GM12873 (cell line): Measurements from ENCODE around the gene ARMH4.

ENCODE experiments used
- CTCF ChIP-seq: IDR thresholded peaks from 2 replicates; pipeline ENCODE4 v1.5.1; 2012; ENCODE audit warnings: low read depth, mild to moderate bottlenecking, moderate library complexity, low read length, control low read depth; ENCODE audit not compliant: insufficient read depth; ENCODE audit errors: missing control alignments

ARMH4 gene

GRCh38 chr14:58096731-58097130 lies 55.3 kb downstream of the ARMH4 start:
- no peak for TF ChIP-seq CTCF

- TF ChIP-seq CTCF, result no peak
Observed at GRCh38 chr14:58091883-58092630, 60.0 kb downstream of the ARMH4 start.

GRCh38 chr14:58089612-58090011 lies 62.4 kb downstream of the ARMH4 start:
- TF ChIP-seq CTCF, result no peak

GRCh38 chr14:58088961-58089360 lies 63.1 kb downstream of the ARMH4 start:
- no peak for TF ChIP-seq CTCF

GRCh38 chr14:58085877-58086276 lies 66.1 kb downstream of the ARMH4 start:
- no peak for TF ChIP-seq CTCF

GRCh38 chr14:58082491-58083098 lies 69.4 kb downstream of the ARMH4 start:
- no peak for TF ChIP-seq CTCF

- no peak for TF ChIP-seq CTCF
Observed at GRCh38 chr14:58082011-58082410, 70.0 kb downstream of the ARMH4 start.
